K562 (cell line): Measurements from ENCODE around the gene BTN3A1. TPM values are rescaled to one million over a fixed set of nuclear protein-coding genes. Genes with fewer than 3 reads are reported as not detected.

Source experiments
- DACH1 ChIP-seq: fragments of 450-650 bp; IDR thresholded peaks from 2 replicates; pipeline ENCODE4 v1.6.1; 2018; ENCODE audit not compliant: partially characterized antibody
- HBP1 ChIP-seq: fragments of 450-650 bp; formaldehyde crosslinking; IDR thresholded peaks from 2 replicates; pipeline ENCODE4 v1.4.0; 2022; ENCODE audit warnings: missing genetic modification characterization
- L3MBTL2 ChIP-seq: fragments of 450-650 bp; IDR thresholded peaks from 2 replicates; pipeline ENCODE4 v1.6.1; 2016; ENCODE audit warnings: mild to moderate bottlenecking, moderate library complexity
- LEF1 ChIP-seq: fragments of 450-650 bp; IDR thresholded peaks from 2 replicates; pipeline ENCODE4 v1.6.1; 2016; ENCODE audit warnings: mild to moderate bottlenecking
- NCOA1 ChIP-seq: fragments of 450-650 bp; IDR thresholded peaks from 2 replicates; pipeline ENCODE4 v1.6.1; 2016; ENCODE audit warnings: low read depth
- NFE2 ChIP-seq: IDR thresholded peaks from 2 replicates; pipeline ENCODE4 v1.6.1; 2014; ENCODE audit warnings: antibody characterized with exemption, low read depth
- PHF20 ChIP-seq: fragments of 450-650 bp; IDR thresholded peaks from 2 replicates; pipeline ENCODE4 v1.6.1; 2018; ENCODE audit not compliant: partially characterized antibody
- RCOR1 ChIP-seq, 2 experiments: IDR thresholded peaks; 2 replicates each; pipeline ENCODE4 v1.6.1; 2012; ENCODE audit warnings: low read depth in 2 of 2, low read length in 2 of 2, borderline replicate concordance in 1 of 2, improper control_type of control experiment in 1 of 2
- SRSF7 ChIP-seq: fragments of 200-400 bp; formaldehyde crosslinking; optimal IDR thresholded peaks from 2 replicates; pipeline ENCODE3; 2017; ENCODE audit warnings: mild to moderate bottlenecking, low read depth, low read length
- TAF1 ChIP-seq: IDR thresholded peaks from 2 replicates; pipeline ENCODE4 v1.6.1; 2011; ENCODE audit warnings: mild to moderate bottlenecking, low read length, moderate library complexity; ENCODE audit not compliant: insufficient read depth, control insufficient read depth, severe bottlenecking; ENCODE audit errors: extremely low read depth
- TOE1 ChIP-seq, 2 experiments: fragments of 450-650 bp in 1 of 2; sonication (generic) in 1 of 2; formaldehyde crosslinking in 1 of 2; IDR thresholded peaks; 2 replicates each; pipeline versions ENCODE4 v1.7.1 to v1.8.0; 2016 to 2022; ENCODE audit warnings: borderline replicate concordance in 2 of 2, mild to moderate bottlenecking in 2 of 2, antibody characterized with exemption in 1 of 2, inconsistent platforms in 1 of 2, low read depth in 1 of 2, missing genetic modification reagents in 1 of 2, moderate library complexity in 1 of 2
- UBTF ChIP-seq, 2 experiments: IDR thresholded peaks; 2 replicates each; pipeline ENCODE4 v1.6.1; 2012; ENCODE audit warnings: improper control_type of control experiment in 2 of 2, low read depth in 2 of 2, low read length in 2 of 2, borderline replicate concordance in 1 of 2
- VEZF1 ChIP-seq: fragments of 200-800 bp; sonication (Bioruptor generic); IDR thresholded peaks from 2 replicates; pipeline ENCODE4 v1.6.1; 2017; ENCODE audit warnings: missing genetic modification characterization, missing compliant biosample characterization
- ZBTB11 ChIP-seq, 3 experiments: fragments of 200-800 bp in 1 of 3; fragments of 250-450 bp in 1 of 3; fragments of 450-650 bp in 1 of 3; sonication (Bioruptor Pico) in 1 of 3; sonication (Bioruptor generic) in 1 of 3; formaldehyde crosslinking in 1 of 3; IDR thresholded peaks; 2 replicates each; pipeline versions ENCODE4 v1.6.1 to v1.8.0; 2016 to 2022; ENCODE audit warnings: mild to moderate bottlenecking in 2 of 3, missing genetic modification characterization in 2 of 3, missing compliant biosample characterization in 1 of 3, moderate library complexity in 1 of 3
- ZBTB12 ChIP-seq: fragments of 250-450 bp; sonication (Bioruptor Pico); IDR thresholded peaks from 2 replicates; pipeline ENCODE4 v1.4.0; 2020
- polyA plus RNA-seq, 8 experiments: library from polyadenylated mRNA; depleted of rRNA in 4 of 8; stranded (reverse) in 5 of 8; unstranded in 3 of 8; fragments of >200 nt; fragmentation: Nextera tagmentation in 2 of 8; fragmentation: Illumina TruSeq in 1 of 8; extraction: Ambion mirVana in 2 of 8; extraction: Trizol in 1 of 8; gene quantifications; 2 replicates each; pipeline versions ENCODE4 v1.2.1 to v1.2.3, GENCODE V29; 2011 to 2014; ENCODE audit warnings: inconsistent platforms in 1 of 8, missing spikeins in 1 of 8
- total RNA-seq, 7 experiments: library from RNA; depleted of rRNA in 6 of 7; stranded (reverse); fragments of >200 nt in 6 of 7; fragmentation: Illumina TruSeq in 2 of 7; extraction: Trizol in 2 of 7; gene quantifications; 2 replicates each; pipeline versions ENCODE4 v1.2.1 to v1.2.3, GENCODE V29; 2011 to 2021; ENCODE audit warnings: low replicate concordance in 1 of 7

The BTN3A1 gene
- total and polyA plus RNA-seq, 9 of the 15 experiments (the other 6 are each of a cell fraction or from before 2014, with no cell fraction given): 0.84 to 8.5 (median 3.9) TPM

GRCh38 chr6:26457806-26458688 is 56.0 kb downstream of the BTN3A1 start, which contains the start of gene BTN2A1 (continued):
- TF ChIP-seq RCOR1 (IDR thresholded peaks at IDR 0.05; ENCODE audit: borderline replicate concordance in 1 of 2, low read depth in 2 of 2, low read length in 2 of 2): no peak
- TF ChIP-seq NFE2: no peak
- TF ChIP-seq TAF1: no peak
- TF ChIP-seq VEZF1: peak; percentile 52; the same call in 1 of the 2 replicates
- peak; percentile 46; the same call in 1 of the 2 replicates for TF ChIP-seq L3MBTL2
- no peak for TF ChIP-seq UBTF (IDR thresholded peaks at IDR 0.05; ENCODE audit: borderline replicate concordance in 1 of 2, low read depth in 2 of 2, low read length in 2 of 2)
- TF ChIP-seq SRSF7: no peak
- no peak for TF ChIP-seq HBP1 (CRISPR knock-in tag)
- no peak for TF ChIP-seq LEF1
- TF ChIP-seq TOE1 (IDR thresholded peaks at IDR 0.05; ENCODE audit: borderline replicate concordance): no peak; the same call in 1 of the 2 replicates
- TF ChIP-seq TOE1 (CRISPR knock-in tag; IDR thresholded peaks at IDR 0.05; ENCODE audit: borderline replicate concordance, low read depth): no peak
- peak; percentile 70 for TF ChIP-seq ZBTB12 (CRISPR knock-in tag)
- TF ChIP-seq PHF20: peak; percentile 85
- TF ChIP-seq NCOA1: 0 out of 2 replicates have a peak, but pooled peaks have one; percentile 33
- no peak for TF ChIP-seq DACH1
- no peak for TF ChIP-seq ZBTB11 (CRISPR knock-in tag; IDR thresholded peaks at IDR 0.05)
